ENCODE data around the gene NFATC2. TPM values are rescaled to one million over a fixed set of nuclear protein-coding genes. Genes with fewer than 3 reads are reported as not detected.

Gene NFATC2
- total RNA-seq, 3 donors from 2014 or later (not counting 1 experiment from before 2014, with no cell fraction given): 141 to 195 (median 160) TPM

- Histone ChIP-seq H3K4me1 (ENCODE audit: control insufficient read depth, insufficient read depth, low read length) (peaks cover 5% of the 10 kb centered on the region), H3K4me3 (ENCODE audit: low read length) (no peak overlapping the region), H3K27ac (ENCODE audit: low read length) (no peak overlapping the region), H3K9me3 (ENCODE audit: control insufficient read depth, insufficient read depth, low read length) (no peaks in the 10 kb centered on the region), H3K27me3 (ENCODE audit: control insufficient read depth, insufficient read depth, low read length) (no peaks in the 10 kb centered on the region), H3K36me3 (ENCODE audit: control insufficient read depth, insufficient read depth, low read length) (no peaks in the 10 kb centered on the region)
- Mint-ChIP-seq H3K27ac (no peak overlapping the region), H3K36me3 (peaks cover 7% of the 10 kb centered on the region), H3K4me1 (peaks cover 6 to 7% of the 10 kb centered on the region in 2 donors), H3K27me3 (ENCODE audit: low read depth in 2 of 2) (no peaks in the 10 kb centered on the region), H3K4me3 (no peak overlapping the region), H3K9me3 (peaks cover 2 to 4% of the 10 kb centered on the region in 2 donors)
- ATAC-seq: no peak
- DNase-seq: no peak
- intact Hi-C loops (cut with micrococcal nuclease): no loop called here
- TF ChIP-seq CTCF (IDR thresholded peaks at IDR 0.05): no peak
Measured at GRCh38 chr20:51363813-51364212, 178.7 kb downstream of the NFATC2 start.

DNA sequence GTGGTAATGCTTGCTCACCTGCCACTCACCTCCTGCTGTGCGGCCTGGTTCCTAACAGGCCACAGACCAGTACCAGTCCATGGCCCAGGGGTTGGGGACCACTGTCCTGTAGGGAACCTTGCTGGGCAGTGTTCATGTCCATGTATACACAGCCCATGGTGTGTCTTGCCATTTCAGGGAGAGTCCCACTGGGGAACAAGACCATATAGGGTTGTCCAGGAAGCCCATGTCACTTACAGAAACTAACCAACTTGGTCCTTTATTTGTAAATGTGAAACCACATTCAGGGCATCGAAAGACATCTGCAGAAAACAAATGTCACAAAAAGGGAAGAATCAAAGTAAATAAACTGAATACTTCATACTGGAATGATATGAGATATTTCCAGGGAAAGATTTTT, 179.1 kb downstream of the NFATC2 start:
- ATAC-seq: no peak
- 100% methylated on average over 1 of the region's 2 CpGs for WGBS (ENCODE audit: insufficient coverage)
- intact Hi-C loops (cut with micrococcal nuclease): no loop called here

GRCh38 chr20:51362254-51362653, 180.3 kb downstream of the NFATC2 start:
- Histone ChIP-seq H3K36me3 (ENCODE audit: control insufficient read depth, insufficient read depth, low read length) (no peaks in the 10 kb centered on the region), H3K27ac (ENCODE audit: low read length) (no peak overlapping the region), H3K27me3 (ENCODE audit: control insufficient read depth, insufficient read depth, low read length) (no peaks in the 10 kb centered on the region), H3K4me1 (ENCODE audit: control insufficient read depth, insufficient read depth, low read length) (no peaks in the 10 kb centered on the region), H3K4me3 (ENCODE audit: low read length) (no peak overlapping the region), H3K9me3 (ENCODE audit: control insufficient read depth, insufficient read depth, low read length) (no peaks in the 10 kb centered on the region)
- Mint-ChIP-seq H3K4me1 (no peaks in the 10 kb centered on the region), H3K27ac (no peak overlapping the region), H3K4me3 (no peak overlapping the region), H3K36me3 (peaks cover 7% of the 10 kb centered on the region), H3K27me3 (ENCODE audit: low read depth in 2 of 2) (no peaks in the 10 kb centered on the region), H3K9me3 (peaks cover 2 to 4% of the 10 kb centered on the region in 2 donors)
- no peak for DNase-seq
- TF ChIP-seq CTCF (IDR thresholded peaks at IDR 0.05): no peak
- intact Hi-C loops (cut with micrococcal nuclease): no loop called here
- WGBS (ENCODE audit: insufficient coverage): 93% methylated on average over 3 of the region's 3 CpGs
- ATAC-seq: no peak

More for the DNA sequence above, 179.1 kb downstream of the NFATC2 start:
- Histone ChIP-seq H3K4me3 (ENCODE audit: low read length) (no peak overlapping the region), H3K9me3 (ENCODE audit: control insufficient read depth, insufficient read depth, low read length) (no peaks in the 10 kb centered on the region), H3K27ac (ENCODE audit: low read length) (no peak overlapping the region), H3K4me1 (ENCODE audit: control insufficient read depth, insufficient read depth, low read length) (peaks cover under 1% of the 10 kb centered on the region), H3K27me3 (ENCODE audit: control insufficient read depth, insufficient read depth, low read length) (no peaks in the 10 kb centered on the region), H3K36me3 (ENCODE audit: control insufficient read depth, insufficient read depth, low read length) (no peaks in the 10 kb centered on the region)
- Mint-ChIP-seq H3K9me3 (peaks cover 2 to 4% of the 10 kb centered on the region in 2 donors), H3K4me3 (no peak overlapping the region), H3K36me3 (peaks cover 7% of the 10 kb centered on the region), H3K4me1 (peaks cover 2 to 3% of the 10 kb centered on the region in 2 donors), H3K27me3 (ENCODE audit: low read depth in 2 of 2) (no peaks in the 10 kb centered on the region), H3K27ac (no peak overlapping the region)
- DNase-seq: no peak
- TF ChIP-seq CTCF (IDR thresholded peaks at IDR 0.05): no peak

GRCh38 chr20:51361258-51361657, 181.3 kb downstream of the NFATC2 start:
- Mint-ChIP-seq H3K27me3 (ENCODE audit: low read depth in 2 of 2) (no peaks in the 10 kb centered on the region), H3K36me3 (peaks cover 7% of the 10 kb centered on the region), H3K4me1 (no peaks in the 10 kb centered on the region), H3K27ac (no peak overlapping the region), H3K9me3 (peaks cover 2 to 4% of the 10 kb centered on the region in 2 donors), H3K4me3 (no peak overlapping the region)
- Histone ChIP-seq H3K9me3 (ENCODE audit: control insufficient read depth, insufficient read depth, low read length) (no peaks in the 10 kb centered on the region), H3K4me1 (ENCODE audit: control insufficient read depth, insufficient read depth, low read length) (no peaks in the 10 kb centered on the region), H3K36me3 (ENCODE audit: control insufficient read depth, insufficient read depth, low read length) (no peaks in the 10 kb centered on the region), H3K27me3 (ENCODE audit: control insufficient read depth, insufficient read depth, low read length) (no peaks in the 10 kb centered on the region), H3K27ac (ENCODE audit: low read length) (no peak overlapping the region), H3K4me3 (ENCODE audit: low read length) (no peak overlapping the region)
- intact Hi-C loops (cut with micrococcal nuclease): no loop called here
- no peak for TF ChIP-seq CTCF (IDR thresholded peaks at IDR 0.05)
- WGBS (ENCODE audit: insufficient coverage): 100% methylated on average over 1 of the region's 1 CpG
- no peak for ATAC-seq
- no peak for DNase-seq

Measured in natural killer cell (primary cell).